Epithelial cell of esophagus (primary cell): ENCODE data around the gene RAPGEF2.
A peak's percentile ranks its signal among the peaks of the same experiment; 100 is the strongest.

Source experiments
- DNase-seq: peaks from one replicate; pipeline ENCODE4 v3.0.0; 2010; ENCODE audit warnings: low read depth
- H3K4me3 ChIP-seq: 2 replicates; pipeline ENCODE4 v1.5.1; 2011; ENCODE audit warnings: mild to moderate bottlenecking, low read length, control low read depth
- CTCF ChIP-seq: IDR thresholded peaks from 2 replicates; pipeline ENCODE4 v1.5.1; 2011; ENCODE audit warnings: low read depth, mild to moderate bottlenecking, low read length, control low read depth, inconsistent platforms; ENCODE audit not compliant: insufficient read depth; ENCODE audit errors: missing control alignments

RAPGEF2 gene

GRCh38 chr4:159222043-159222552 is 119.2 kb downstream of the RAPGEF2 start:
- no peak for TF ChIP-seq CTCF
- no peak for DNase-seq
- H3K4me3 ChIP-seq = no peak overlapping the region

GRCh38 chr4:159224408-159224807 is 121.5 kb downstream of the RAPGEF2 start:
- no peak for DNase-seq
- H3K4me3 ChIP-seq = no peak overlapping the region
- no peak for TF ChIP-seq CTCF

- no peak for TF ChIP-seq CTCF
- peak; percentile 55 for DNase-seq
- H3K4me3 ChIP-seq = no peak overlapping the region
Observed at GRCh38 chr4:159227378-159227777, 124.5 kb downstream of the RAPGEF2 start.

- peak; percentile 40 for TF ChIP-seq CTCF
- DNase-seq = peak; percentile 86
- H3K4me3 ChIP-seq = peak overlapping the region; percentile 2
Observed at GRCh38 chr4:159227984-159228383, 125.1 kb downstream of the RAPGEF2 start.

GRCh38 chr4:159229164-159229563 is 126.3 kb downstream of the RAPGEF2 start:
- H3K4me3 ChIP-seq = no peak overlapping the region
- no peak for DNase-seq
- no peak for TF ChIP-seq CTCF

GRCh38 chr4:159232465-159233106 is 129.7 kb downstream of the RAPGEF2 start:
- TF ChIP-seq CTCF = no peak
- no peak for DNase-seq
- H3K4me3 ChIP-seq = no peak overlapping the region
